SK-N-SH treated with all-trans-retinoic acid at 6 μM for 48 hours (cell line): Measurements from ENCODE around the gene WASF2.
A peak's percentile ranks its signal among the peaks of the same experiment; 100 is the strongest.
"Not testable (repeated sequence)": the region's sequence is repeated elsewhere in the genome, so short reads cannot be mapped to it uniquely, and the experiment has no call there.

ENCODE experiments used
- ATAC-seq: fragments of 200-7000 bp; cut with Tn5 transposase; 3 replicates; pipeline ENCODE4 v1.9.1; 2020; ENCODE audit warnings: mild to moderate bottlenecking, moderate library complexity
- ARNTL ChIP-seq: fragments of 450-650 bp; formaldehyde crosslinking; IDR thresholded peaks from 2 replicates; pipeline ENCODE4 v1.5.0; 2020; ENCODE audit warnings: low read depth, mild to moderate bottlenecking, moderate library complexity, borderline replicate concordance
- BACH2 ChIP-seq: fragments of 250-450 bp; sonication (Bioruptor Pico); IDR thresholded peaks from 2 replicates; pipeline ENCODE4 v1.9.0; 2021; ENCODE audit warnings: mild to moderate bottlenecking, borderline replicate concordance
- CSDC2 ChIP-seq: fragments of 250-450 bp; sonication (Bioruptor Pico); IDR thresholded peaks from 2 replicates; pipeline ENCODE4 v1.5.0; 2020; ENCODE audit warnings: mild to moderate bottlenecking, moderate library complexity
- OSR1 ChIP-seq: fragments of 250-450 bp; sonication (Bioruptor Pico); IDR thresholded peaks from 2 replicates; pipeline ENCODE4 v1.8.0; 2022; ENCODE audit warnings: moderate library complexity, mild to moderate bottlenecking, inconsistent platforms
- PPARA ChIP-seq: fragments of 250-450 bp; sonication (Bioruptor Pico); IDR thresholded peaks from 2 replicates; pipeline ENCODE4 v1.5.0; 2020; ENCODE audit warnings: mild to moderate bottlenecking, borderline replicate concordance
- RARB ChIP-seq: fragments of 250-450 bp; sonication (Bioruptor Pico); IDR thresholded peaks from 2 replicates; pipeline ENCODE4 v1.8.0; 2021; ENCODE audit warnings: mild to moderate bottlenecking, moderate library complexity
- SNAI2 ChIP-seq: fragments of 250-450 bp; sonication (Bioruptor Pico); IDR thresholded peaks from 2 replicates; pipeline ENCODE4 v1.5.0; 2020; ENCODE audit warnings: mild to moderate bottlenecking, moderate library complexity
- TOX ChIP-seq: fragments of 250-450 bp; sonication (Bioruptor Pico); IDR thresholded peaks from 2 replicates; pipeline ENCODE4 v1.8.0; 2021; ENCODE audit warnings: mild to moderate bottlenecking, moderate library complexity, borderline replicate concordance
- ZFP3 ChIP-seq: fragments of 250-450 bp; sonication (Bioruptor Pico); IDR thresholded peaks from 2 replicates; pipeline ENCODE4 v1.5.0; 2020; ENCODE audit warnings: mild to moderate bottlenecking, moderate library complexity
- ZFP30 ChIP-seq: fragments of 450-650 bp; formaldehyde crosslinking; IDR thresholded peaks from 2 replicates; pipeline ENCODE4 v1.5.0; 2022; ENCODE audit warnings: mild to moderate bottlenecking, moderate library complexity
- ZNF565 ChIP-seq: fragments of 450-650 bp; formaldehyde crosslinking; conservative IDR thresholded peaks from 2 replicates; pipeline ENCODE4 v1.5.0; 2020; ENCODE audit warnings: low read depth, mild to moderate bottlenecking, moderate library complexity
- ZNF8 ChIP-seq: fragments of 450-650 bp; formaldehyde crosslinking; IDR thresholded peaks from 2 replicates; pipeline ENCODE4 v1.5.0; 2020; ENCODE audit warnings: mild to moderate bottlenecking, moderate library complexity
- TF ChIP-seq, protein P1 (sequence below): fragments of 250-450 bp; sonication (Bioruptor Pico); IDR thresholded peaks from 2 replicates; pipeline ENCODE4 v1.5.0; 2020; ENCODE audit warnings: mild to moderate bottlenecking, moderate library complexity
- TF ChIP-seq, protein P2 (sequence below): fragments of 250-450 bp; sonication (Bioruptor Pico); IDR thresholded peaks from 2 replicates; pipeline ENCODE4 v1.5.1; 2021; ENCODE audit warnings: mild to moderate bottlenecking, moderate library complexity
- TF ChIP-seq, protein P3 (sequence below): fragments of 250-450 bp; sonication (Bioruptor Pico); IDR thresholded peaks from 2 replicates; pipeline ENCODE4 v1.8.0; 2021; ENCODE audit warnings: low read depth, mild to moderate bottlenecking, moderate library complexity, borderline replicate concordance

Gene WASF2

DNA sequence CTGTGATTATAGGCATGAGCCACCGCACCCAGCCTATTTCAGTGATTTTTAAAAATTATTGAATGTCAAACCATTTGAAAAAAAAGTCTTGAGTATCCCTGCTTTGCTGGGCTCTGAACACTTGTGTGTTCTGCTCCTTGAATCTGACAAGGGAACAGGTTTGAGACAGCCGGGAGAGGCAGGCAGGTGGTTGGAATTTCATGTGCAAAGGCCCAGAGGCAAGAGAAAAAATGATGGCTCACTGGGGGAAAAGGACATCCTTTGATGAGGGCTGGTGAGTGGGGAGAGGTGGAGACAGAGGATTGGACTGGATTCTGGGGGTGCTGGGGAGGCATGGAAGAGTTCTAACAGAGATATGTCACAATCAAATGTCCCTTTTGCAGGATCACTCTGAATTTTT, 13.1 kb upstream of the WASF2 start (continued):
- no peak for TF ChIP-seq ZFP30

DNA sequence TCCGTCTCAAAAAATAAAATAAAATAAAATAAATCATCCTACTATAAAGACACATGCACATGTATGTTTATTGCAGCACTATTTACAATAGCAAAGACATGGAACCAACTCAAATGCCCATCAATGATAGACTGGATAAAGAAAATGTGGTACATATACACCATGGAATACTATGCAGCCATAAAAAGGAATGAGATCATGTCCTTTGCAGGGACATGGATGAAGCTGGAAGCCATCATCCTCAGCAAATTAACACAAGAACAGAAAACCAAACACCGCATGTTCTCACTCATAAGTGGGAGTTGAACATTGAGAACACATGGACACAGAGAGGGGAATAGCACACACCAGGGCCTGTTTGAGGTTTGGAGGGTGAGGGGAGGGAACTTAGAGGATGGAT, 11.2 kb upstream of the WASF2 start:
- not testable (repeated sequence) for ATAC-seq
- peak; percentile 34; the same call in 1 of the 2 replicates for TF ChIP-seq ZNF8

DNA sequence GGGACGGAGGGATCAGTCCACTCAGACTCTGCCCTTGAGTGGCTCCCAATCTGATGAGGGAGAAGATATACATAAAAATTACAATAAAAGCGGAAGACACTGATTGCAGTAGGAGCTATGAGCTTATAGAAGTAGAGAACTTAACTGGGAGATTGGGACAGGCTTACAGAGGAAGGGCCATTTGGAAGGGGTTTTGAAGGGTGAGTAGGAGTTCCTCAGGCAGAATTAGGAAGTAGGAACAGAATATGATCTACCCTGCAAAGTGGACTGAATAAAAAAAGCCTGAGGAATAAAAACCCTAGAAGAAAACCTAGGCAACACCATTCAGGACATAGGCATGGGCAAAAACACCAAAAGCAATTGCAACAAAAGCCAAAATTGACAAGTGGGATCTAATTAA, 9.2 kb upstream of the WASF2 start:
- no peak for TF ChIP-seq ARNTL (CRISPR knock-in tag)
- TF ChIP-seq ZFP3 (CRISPR knock-in tag) = peak; percentile 98
- TF ChIP-seq, protein P1, sequence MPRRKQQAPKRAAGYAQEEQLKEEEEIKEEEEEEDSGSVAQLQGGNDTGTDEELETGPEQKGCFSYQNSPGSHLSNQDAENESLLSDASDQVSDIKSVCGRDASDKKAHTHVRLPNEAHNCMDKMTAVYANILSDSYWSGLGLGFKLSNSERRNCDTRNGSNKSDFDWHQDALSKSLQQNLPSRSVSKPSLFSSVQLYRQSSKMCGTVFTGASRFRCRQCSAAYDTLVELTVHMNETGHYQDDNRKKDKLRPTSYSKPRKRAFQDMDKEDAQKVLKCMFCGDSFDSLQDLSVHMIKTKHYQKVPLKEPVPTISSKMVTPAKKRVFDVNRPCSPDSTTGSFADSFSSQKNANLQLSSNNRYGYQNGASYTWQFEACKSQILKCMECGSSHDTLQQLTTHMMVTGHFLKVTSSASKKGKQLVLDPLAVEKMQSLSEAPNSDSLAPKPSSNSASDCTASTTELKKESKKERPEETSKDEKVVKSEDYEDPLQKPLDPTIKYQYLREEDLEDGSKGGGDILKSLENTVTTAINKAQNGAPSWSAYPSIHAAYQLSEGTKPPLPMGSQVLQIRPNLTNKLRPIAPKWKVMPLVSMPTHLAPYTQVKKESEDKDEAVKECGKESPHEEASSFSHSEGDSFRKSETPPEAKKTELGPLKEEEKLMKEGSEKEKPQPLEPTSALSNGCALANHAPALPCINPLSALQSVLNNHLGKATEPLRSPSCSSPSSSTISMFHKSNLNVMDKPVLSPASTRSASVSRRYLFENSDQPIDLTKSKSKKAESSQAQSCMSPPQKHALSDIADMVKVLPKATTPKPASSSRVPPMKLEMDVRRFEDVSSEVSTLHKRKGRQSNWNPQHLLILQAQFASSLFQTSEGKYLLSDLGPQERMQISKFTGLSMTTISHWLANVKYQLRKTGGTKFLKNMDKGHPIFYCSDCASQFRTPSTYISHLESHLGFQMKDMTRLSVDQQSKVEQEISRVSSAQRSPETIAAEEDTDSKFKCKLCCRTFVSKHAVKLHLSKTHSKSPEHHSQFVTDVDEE = no peak
- ATAC-seq = no peak

DNA sequence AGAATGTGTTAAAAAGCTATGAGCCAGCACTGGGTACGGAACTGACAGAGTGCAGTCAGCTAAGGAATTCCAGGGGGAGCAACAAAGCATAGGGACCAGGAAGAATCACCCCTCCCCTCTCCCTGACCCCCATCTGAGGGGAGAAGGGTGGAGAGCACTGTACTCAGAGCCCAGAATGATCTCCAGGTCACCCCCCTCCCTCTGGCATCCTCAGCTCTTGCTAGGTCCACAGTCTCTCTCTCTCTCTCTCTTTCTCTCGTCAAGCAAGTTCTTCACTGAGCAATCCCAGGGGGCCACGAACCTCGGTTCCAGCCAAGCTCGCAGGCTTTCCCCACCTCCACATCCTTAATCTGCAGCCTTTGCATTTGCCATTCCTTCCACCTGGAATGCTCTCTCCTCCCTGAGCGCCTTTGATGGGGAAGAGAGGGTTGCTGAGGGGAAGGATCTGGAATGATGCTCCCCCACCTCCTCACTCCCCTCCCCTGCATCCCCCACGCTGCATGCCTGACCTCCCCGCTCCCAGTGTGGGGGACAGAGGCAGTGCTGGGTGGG, 6.7 kb upstream of the WASF2 start:
- peak; percentile 83 for ATAC-seq

DNA sequence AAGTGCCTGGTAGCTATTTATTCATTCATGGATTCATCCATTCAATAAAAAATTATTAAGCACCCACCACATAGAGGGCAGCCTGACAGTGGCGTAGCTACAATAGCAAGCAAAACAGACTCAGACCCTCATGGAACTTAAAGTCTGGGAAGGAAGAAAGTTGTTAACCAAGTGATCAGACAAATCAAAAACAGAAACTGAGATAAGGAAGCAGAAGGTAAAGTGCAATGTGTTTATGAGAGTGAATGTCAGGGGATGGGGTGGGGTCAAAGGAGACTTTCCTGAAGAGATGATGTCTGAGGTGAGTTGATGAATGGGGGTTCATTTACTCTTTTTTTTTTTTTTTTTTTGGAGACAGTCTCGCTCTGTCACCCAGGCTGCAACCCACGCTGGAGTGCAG, 2.8 kb upstream of the WASF2 start:
- ATAC-seq = no peak
- no peak for TF ChIP-seq OSR1 (CRISPR knock-in tag)
- no peak for TF ChIP-seq ZFP3 (CRISPR knock-in tag)
- TF ChIP-seq ZNF565 = no peak
- no peak for TF ChIP-seq RARB (CRISPR knock-in tag)
- no peak for TF ChIP-seq CSDC2 (CRISPR knock-in tag)
- TF ChIP-seq SNAI2 (CRISPR knock-in tag) = no peak
- TF ChIP-seq ZNF8 = no peak

More for the DNA sequence above, 6.7 kb upstream of the WASF2 start:
- no peak for TF ChIP-seq OSR1 (CRISPR knock-in tag)
- no peak for TF ChIP-seq ZFP30
- no peak for TF ChIP-seq TOX
- no peak for TF ChIP-seq BACH2
- TF ChIP-seq, protein P2, sequence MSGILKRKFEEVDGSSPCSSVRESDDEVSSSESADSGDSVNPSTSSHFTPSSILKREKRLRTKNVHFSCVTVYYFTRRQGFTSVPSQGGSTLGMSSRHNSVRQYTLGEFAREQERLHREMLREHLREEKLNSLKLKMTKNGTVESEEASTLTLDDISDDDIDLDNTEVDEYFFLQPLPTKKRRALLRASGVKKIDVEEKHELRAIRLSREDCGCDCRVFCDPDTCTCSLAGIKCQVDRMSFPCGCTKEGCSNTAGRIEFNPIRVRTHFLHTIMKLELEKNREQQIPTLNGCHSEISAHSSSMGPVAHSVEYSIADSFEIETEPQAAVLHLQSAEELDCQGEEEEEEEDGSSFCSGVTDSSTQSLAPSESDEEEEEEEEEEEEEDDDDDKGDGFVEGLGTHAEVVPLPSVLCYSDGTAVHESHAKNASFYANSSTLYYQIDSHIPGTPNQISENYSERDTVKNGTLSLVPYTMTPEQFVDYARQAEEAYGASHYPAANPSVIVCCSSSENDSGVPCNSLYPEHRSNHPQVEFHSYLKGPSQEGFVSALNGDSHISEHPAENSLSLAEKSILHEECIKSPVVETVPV (CRISPR knock-in tag) = no peak
- TF ChIP-seq, protein P1 = no peak
- TF ChIP-seq, all 23 proteins: peak for 0

DNA sequence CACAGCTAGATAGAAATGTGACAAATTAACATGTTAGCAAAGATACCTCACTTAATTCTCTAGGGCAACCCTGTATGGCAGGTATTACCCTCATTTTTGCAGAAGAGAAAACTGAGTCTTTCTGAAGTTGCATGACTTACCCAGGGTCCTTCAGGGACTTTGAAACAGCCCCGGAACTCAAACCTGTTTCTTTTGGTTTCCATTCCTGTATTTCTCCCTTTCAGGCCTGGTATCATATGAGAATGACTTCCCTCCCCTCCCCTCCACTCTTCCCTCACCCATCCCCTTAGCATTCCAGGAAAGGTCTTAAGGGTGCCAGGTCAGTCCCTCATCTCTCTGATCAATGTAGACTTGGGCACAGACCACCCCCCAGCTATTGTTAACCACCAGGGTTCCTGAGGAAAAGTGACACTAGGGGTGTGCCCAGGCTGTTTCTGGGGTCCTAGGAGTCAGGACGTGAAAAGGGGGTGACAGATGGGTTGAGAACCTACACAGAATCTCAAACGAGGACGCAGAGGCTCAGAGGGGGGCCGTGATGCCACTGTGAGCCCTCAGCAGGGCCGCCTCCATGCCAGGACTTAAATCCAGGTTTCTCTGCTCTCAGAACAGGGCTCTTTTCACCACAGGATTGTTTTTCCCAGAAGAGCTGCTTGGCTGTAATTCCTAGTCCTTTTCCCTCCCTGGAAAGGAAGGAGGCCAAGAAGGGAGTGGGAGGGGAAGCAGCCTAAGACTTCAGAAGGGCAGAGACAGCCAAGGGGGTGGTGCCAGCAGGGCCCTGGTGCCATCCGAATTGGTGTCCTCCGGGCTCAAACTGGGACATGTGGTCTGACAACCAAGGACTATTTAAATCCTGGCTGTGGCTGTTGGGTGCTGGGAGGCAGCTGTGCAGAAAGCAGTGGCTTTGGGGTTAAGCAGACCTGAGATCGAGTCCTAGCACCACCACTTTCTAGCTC, 2.1 kb upstream of the WASF2 start:
- no peak for ATAC-seq
- TF ChIP-seq, protein P3, sequence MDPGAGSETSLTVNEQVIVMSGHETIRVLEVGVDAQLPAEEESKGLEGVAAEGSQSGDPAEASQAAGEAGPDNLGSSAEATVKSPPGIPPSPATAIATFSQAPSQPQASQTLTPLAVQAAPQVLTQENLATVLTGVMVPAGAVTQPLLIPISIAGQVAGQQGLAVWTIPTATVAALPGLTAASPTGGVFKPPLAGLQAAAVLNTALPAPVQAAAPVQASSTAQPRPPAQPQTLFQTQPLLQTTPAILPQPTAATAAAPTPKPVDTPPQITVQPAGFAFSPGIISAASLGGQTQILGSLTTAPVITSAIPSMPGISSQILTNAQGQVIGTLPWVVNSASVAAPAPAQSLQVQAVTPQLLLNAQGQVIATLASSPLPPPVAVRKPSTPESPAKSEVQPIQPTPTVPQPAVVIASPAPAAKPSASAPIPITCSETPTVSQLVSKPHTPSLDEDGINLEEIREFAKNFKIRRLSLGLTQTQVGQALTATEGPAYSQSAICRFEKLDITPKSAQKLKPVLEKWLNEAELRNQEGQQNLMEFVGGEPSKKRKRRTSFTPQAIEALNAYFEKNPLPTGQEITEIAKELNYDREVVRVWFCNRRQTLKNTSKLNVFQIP = no peak
- TF ChIP-seq OSR1 (CRISPR knock-in tag) = no peak
- no peak for TF ChIP-seq BACH2
- TF ChIP-seq PPARA (CRISPR knock-in tag) = no peak
